ENCODE measurements around the gene NOL12.

GRCh38 chr22:37675930-37676735, 10.0 kb upstream of the NOL12 start:
- TF ChIP-seq GATA2 (IDR thresholded peaks at IDR 0.05; ENCODE audit: low read depth, low read length) (no peak), GATA3 (IDR thresholded peaks at IDR 0.05; ENCODE audit: low read depth, low read length) (no peak)

Measured in SH-SY5Y (cell line).